IMR-90 (cell line): ENCODE measurements around the gene EIF4G3.

Experiments
- MAZ ChIP-seq: IDR thresholded peaks from 2 replicates; pipeline ENCODE4 v1.6.1; 2012; ENCODE audit warnings: low read depth, mild to moderate bottlenecking, low read length, improper control_type of control experiment, moderate library complexity, borderline replicate concordance
- POLR2A ChIP-seq: IDR thresholded peaks from 2 replicates; pipeline ENCODE4 v1.6.1; 2012; ENCODE audit warnings: mild to moderate bottlenecking, low read depth, low read length
- RFX5 ChIP-seq: IDR thresholded peaks from 2 replicates; pipeline ENCODE4 v1.8.0; 2012; ENCODE audit warnings: low read depth, mild to moderate bottlenecking, low read length, moderate library complexity
- SMC3 ChIP-seq: fragments of 150-350 bp; IDR thresholded peaks from 2 replicates; pipeline ENCODE4 v1.6.1; 2016; ENCODE audit warnings: low read depth, mild to moderate bottlenecking, antibody characterized with exemption, low read length, moderate library complexity
- TF ChIP-seq, protein P1 (sequence below): conservative IDR thresholded peaks from 2 replicates; pipeline ENCODE4 v1.5.1; 2012; ENCODE audit warnings: mild to moderate bottlenecking, low read depth, low read length, improper control_type of control experiment

GRCh38 chr1:20830378-20830777 lies 346.3 kb downstream of the EIF4G3 start:
- TF ChIP-seq, protein P1, sequence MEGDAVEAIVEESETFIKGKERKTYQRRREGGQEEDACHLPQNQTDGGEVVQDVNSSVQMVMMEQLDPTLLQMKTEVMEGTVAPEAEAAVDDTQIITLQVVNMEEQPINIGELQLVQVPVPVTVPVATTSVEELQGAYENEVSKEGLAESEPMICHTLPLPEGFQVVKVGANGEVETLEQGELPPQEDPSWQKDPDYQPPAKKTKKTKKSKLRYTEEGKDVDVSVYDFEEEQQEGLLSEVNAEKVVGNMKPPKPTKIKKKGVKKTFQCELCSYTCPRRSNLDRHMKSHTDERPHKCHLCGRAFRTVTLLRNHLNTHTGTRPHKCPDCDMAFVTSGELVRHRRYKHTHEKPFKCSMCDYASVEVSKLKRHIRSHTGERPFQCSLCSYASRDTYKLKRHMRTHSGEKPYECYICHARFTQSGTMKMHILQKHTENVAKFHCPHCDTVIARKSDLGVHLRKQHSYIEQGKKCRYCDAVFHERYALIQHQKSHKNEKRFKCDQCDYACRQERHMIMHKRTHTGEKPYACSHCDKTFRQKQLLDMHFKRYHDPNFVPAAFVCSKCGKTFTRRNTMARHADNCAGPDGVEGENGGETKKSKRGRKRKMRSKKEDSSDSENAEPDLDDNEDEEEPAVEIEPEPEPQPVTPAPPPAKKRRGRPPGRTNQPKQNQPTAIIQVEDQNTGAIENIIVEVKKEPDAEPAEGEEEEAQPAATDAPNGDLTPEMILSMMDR, result no peak
- TF ChIP-seq MAZ (no peak), POLR2A (no peak), RFX5 (no peak), SMC3 (no peak)
